ENCODE results near the gene CFAP43. TPM values are rescaled to one million over a fixed set of nuclear protein-coding genes. Genes with fewer than 3 reads are reported as not detected.

Gene CFAP43
- total RNA-seq, 1 donor from 2014 or later = 0.15 TPM

DNA sequence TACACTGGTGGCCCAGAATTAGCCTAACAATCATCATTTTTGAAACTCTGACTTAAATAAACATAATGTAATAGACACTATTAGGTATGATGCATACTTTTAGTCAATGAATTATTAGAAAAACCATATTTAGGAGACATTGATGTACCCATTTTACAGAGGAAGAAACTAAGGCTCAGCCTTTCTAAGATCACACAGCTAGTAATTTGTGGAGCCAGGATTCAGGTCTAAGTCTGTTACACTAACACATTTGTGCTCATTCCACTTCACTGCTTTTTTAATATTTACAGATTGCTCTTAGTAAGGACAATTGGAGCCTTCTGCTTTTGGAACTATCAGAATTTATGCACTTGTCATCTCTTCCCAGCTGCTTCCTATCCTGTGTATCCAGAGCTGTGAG is 8.9 kb downstream of the CFAP43 start:
- Mint-ChIP-seq H3K4me1 (ENCODE audit: low read depth) (no peaks in the 10 kb centered on the region), H3K36me3 (ENCODE audit: low read depth) (peaks cover 1% of the 10 kb centered on the region), H3K4me3 (ENCODE audit: unreplicated experiment) (no peak overlapping the region), H3K27ac (ENCODE audit: unreplicated experiment) (no peak overlapping the region), H3K27me3 (ENCODE audit: low read depth) (peaks cover 39% of the 10 kb centered on the region), H3K9me3 (ENCODE audit: low read depth) (no peaks in the 10 kb centered on the region)
- no peak for DNase-seq (ENCODE audit: low spot score)
- TF ChIP-seq, protein P1, sequence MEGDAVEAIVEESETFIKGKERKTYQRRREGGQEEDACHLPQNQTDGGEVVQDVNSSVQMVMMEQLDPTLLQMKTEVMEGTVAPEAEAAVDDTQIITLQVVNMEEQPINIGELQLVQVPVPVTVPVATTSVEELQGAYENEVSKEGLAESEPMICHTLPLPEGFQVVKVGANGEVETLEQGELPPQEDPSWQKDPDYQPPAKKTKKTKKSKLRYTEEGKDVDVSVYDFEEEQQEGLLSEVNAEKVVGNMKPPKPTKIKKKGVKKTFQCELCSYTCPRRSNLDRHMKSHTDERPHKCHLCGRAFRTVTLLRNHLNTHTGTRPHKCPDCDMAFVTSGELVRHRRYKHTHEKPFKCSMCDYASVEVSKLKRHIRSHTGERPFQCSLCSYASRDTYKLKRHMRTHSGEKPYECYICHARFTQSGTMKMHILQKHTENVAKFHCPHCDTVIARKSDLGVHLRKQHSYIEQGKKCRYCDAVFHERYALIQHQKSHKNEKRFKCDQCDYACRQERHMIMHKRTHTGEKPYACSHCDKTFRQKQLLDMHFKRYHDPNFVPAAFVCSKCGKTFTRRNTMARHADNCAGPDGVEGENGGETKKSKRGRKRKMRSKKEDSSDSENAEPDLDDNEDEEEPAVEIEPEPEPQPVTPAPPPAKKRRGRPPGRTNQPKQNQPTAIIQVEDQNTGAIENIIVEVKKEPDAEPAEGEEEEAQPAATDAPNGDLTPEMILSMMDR (IDR thresholded peaks at IDR 0.05) = no peak

DNA sequence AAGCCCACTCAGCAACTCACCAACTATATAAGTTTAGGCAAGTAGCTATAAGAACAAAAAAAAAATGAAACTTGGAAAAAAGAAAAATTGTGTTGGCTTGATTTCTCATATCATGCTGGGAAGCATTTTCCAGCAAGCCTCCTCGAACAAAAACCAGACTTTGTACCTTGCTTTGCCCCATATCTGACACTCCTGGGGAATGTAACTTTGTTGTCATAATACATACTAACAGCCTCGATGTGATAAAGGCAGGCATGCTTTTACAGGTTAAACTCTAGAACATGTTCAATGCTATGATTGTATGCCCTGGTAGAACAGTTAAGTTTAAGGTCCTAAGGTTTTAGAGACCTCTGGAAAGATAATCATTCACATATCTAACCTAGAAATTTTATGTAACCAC is 11.6 kb downstream of the CFAP43 start:
- TF ChIP-seq, protein P1 (IDR thresholded peaks at IDR 0.05) = no peak
- Mint-ChIP-seq H3K36me3 (ENCODE audit: low read depth) (peaks cover 1% of the 10 kb centered on the region), H3K4me1 (ENCODE audit: low read depth) (no peaks in the 10 kb centered on the region), H3K27me3 (ENCODE audit: low read depth) (peaks cover 30% of the 10 kb centered on the region), H3K27ac (ENCODE audit: unreplicated experiment) (no peak overlapping the region), H3K4me3 (ENCODE audit: unreplicated experiment) (no peak overlapping the region), H3K9me3 (ENCODE audit: low read depth) (no peaks in the 10 kb centered on the region)
- no peak for DNase-seq (ENCODE audit: low spot score)

DNA sequence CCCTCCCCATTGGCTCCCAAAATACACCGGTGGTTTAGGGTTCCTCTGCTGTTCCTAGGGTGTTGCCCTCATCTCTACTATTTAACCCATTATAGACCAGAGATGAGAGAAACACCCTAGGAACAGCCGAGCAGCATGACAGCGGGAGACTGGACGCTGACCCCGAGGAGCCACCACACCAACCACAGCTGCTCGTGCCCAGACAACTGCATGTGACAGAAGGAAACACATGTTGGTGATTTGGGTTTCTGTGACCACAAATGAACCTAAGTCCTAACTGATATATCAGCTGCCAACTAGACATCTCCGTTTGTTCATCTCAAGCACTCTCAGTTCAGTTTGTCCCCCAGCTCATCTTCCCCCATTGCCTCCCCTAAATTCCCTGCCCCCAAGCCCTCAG is 13.4 kb downstream of the CFAP43 start:
- TF ChIP-seq, protein P1 (IDR thresholded peaks at IDR 0.05) = no peak
- H3K36me3 Mint-ChIP-seq (ENCODE audit: low read depth) = peaks cover 1% of the 10 kb centered on the region
- no peak overlapping the region for H3K4me3 Mint-ChIP-seq (ENCODE audit: unreplicated experiment)
- H3K9me3 Mint-ChIP-seq (ENCODE audit: low read depth) = no peaks in the 10 kb centered on the region
- H3K27ac Mint-ChIP-seq (ENCODE audit: unreplicated experiment) = no peak overlapping the region
- peaks cover 25% of the 10 kb centered on the region for H3K27me3 Mint-ChIP-seq (ENCODE audit: low read depth)
- no peaks in the 10 kb centered on the region for H3K4me1 Mint-ChIP-seq (ENCODE audit: low read depth)
- DNase-seq (ENCODE audit: low spot score) = no peak

DNA sequence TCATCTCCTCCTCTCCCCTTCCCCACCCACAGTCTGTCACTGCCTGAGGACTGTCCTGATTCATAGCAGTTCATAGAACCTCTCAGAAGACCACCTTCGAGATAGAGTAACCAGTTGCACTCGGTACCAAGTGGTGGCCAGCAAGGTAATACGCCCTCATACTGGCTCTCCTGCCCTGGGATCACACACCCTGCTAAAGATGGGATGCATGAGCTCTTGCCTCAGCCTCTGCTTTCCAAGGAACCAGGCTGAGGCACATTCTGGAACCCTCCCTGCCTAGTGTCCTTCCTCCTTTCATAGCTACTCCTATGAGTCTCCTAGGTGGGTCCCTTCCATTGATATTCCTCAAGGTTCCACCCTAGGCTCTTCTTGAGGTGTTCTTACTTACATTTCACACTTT is 15.5 kb downstream of the CFAP43 start:
- H3K9me3 Mint-ChIP-seq (ENCODE audit: low read depth) = no peaks in the 10 kb centered on the region
- H3K27me3 Mint-ChIP-seq (ENCODE audit: low read depth) = peaks cover 31% of the 10 kb centered on the region
- H3K36me3 Mint-ChIP-seq (ENCODE audit: low read depth) = peaks cover 1% of the 10 kb centered on the region
- no peak for DNase-seq (ENCODE audit: low spot score)
- H3K27ac Mint-ChIP-seq (ENCODE audit: unreplicated experiment) = no peak overlapping the region
- no peak overlapping the region for H3K4me3 Mint-ChIP-seq (ENCODE audit: unreplicated experiment)
- H3K4me1 Mint-ChIP-seq (ENCODE audit: low read depth) = no peaks in the 10 kb centered on the region
- TF ChIP-seq, protein P1 (IDR thresholded peaks at IDR 0.05) = no peak

DNA sequence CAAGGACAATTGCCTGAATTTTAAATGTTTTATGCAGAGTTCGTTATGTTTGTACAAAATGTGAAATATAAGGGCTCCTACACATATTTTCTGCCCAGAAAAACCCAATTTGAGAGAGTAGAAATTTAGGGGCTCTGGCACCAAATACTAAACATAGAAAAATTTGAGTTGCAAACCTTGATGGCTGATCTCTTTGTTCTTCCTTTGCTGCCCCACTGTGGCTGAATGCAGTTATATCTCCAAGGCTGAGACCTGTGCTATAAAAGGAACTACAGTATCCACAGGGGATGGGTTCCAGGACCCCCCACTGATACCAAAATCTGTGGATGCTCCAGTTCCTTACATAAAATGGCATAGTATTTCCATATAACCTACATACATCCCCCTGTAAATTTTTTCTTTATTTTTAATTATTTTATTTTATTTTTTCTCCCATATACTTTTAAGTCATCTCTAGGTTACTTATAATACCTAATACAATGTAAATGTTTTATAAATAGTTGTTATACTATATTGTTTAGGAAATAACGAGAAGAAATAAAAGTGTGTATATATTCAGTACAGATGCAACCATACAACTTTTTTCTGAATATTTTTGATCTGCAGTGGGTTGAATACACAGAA is 22.5 kb downstream of the CFAP43 start:
- Mint-ChIP-seq H3K4me1 (ENCODE audit: low read depth) (no peaks in the 10 kb centered on the region), H3K9me3 (ENCODE audit: low read depth) (no peaks in the 10 kb centered on the region), H3K4me3 (ENCODE audit: unreplicated experiment) (no peak overlapping the region), H3K27me3 (ENCODE audit: low read depth) (peaks cover 36% of the 10 kb centered on the region), H3K27ac (ENCODE audit: unreplicated experiment) (no peak overlapping the region), H3K36me3 (ENCODE audit: low read depth) (no peaks in the 10 kb centered on the region)
- TF ChIP-seq, protein P1 (IDR thresholded peaks at IDR 0.05) = peak; percentile 85
- no peak for DNase-seq (ENCODE audit: low spot score)

Data from chondrocyte (in vitro differentiated cells).